DND-41 (cell line): ENCODE data around the gene RAD50.

Source experiments
- EZH2 ChIP-seq: IDR thresholded peaks from 3 replicates; pipeline ENCODE4 v1.6.1; 2012; ENCODE audit warnings: borderline replicate concordance, low read depth, mild to moderate bottlenecking, moderate library complexity, low read length, inconsistent platforms; ENCODE audit not compliant: severe bottlenecking
- TF ChIP-seq, protein P1 (sequence below): IDR thresholded peaks from 2 replicates; pipeline ENCODE4 v1.5.1; 2012; ENCODE audit warnings: borderline replicate concordance, low read length, moderate library complexity, mild to moderate bottlenecking; ENCODE audit not compliant: poor library complexity, severe bottlenecking; ENCODE audit errors: extremely low read depth

DNA sequence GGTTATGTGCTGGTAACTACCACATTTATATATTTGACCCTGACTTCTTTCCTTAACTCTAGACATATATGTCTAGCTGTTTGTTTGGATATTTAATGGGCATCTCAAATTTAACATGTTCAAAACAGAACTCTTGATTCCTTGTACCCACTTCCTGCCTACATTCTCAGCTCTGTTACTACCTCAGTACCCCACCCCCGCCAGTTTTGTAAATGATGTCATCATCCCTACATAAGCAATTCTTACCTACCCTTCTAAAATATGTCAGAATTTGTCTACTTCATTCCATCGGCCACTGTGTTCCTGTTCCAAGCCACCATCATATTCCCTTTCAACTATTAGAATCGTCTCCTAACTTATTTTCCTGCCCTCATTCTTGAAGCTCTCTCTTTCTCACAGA is 4.8 kb downstream of the RAD50 start:
- TF ChIP-seq, protein P1, sequence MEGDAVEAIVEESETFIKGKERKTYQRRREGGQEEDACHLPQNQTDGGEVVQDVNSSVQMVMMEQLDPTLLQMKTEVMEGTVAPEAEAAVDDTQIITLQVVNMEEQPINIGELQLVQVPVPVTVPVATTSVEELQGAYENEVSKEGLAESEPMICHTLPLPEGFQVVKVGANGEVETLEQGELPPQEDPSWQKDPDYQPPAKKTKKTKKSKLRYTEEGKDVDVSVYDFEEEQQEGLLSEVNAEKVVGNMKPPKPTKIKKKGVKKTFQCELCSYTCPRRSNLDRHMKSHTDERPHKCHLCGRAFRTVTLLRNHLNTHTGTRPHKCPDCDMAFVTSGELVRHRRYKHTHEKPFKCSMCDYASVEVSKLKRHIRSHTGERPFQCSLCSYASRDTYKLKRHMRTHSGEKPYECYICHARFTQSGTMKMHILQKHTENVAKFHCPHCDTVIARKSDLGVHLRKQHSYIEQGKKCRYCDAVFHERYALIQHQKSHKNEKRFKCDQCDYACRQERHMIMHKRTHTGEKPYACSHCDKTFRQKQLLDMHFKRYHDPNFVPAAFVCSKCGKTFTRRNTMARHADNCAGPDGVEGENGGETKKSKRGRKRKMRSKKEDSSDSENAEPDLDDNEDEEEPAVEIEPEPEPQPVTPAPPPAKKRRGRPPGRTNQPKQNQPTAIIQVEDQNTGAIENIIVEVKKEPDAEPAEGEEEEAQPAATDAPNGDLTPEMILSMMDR: no peak
- no peak for TF ChIP-seq EZH2
